Astrocyte (in vitro differentiated cells and primary cell): ENCODE data around the gene DHX16. TPM values are rescaled to one million over a fixed set of nuclear protein-coding genes. Genes with fewer than 3 reads are reported as not detected.

Source experiments
- DNase-seq: peaks from one replicate; pipeline ENCODE4 v3.0.0-alpha.2; 2010; ENCODE audit warnings: low read depth
- FAIRE-seq: peaks from 2 replicates; lab custom pipeline; 2011; peaks lifted over from hg19 to GRCh38; lab: Jason Lieb, UNC
- H2AFZ ChIP-seq: 2 replicates; pipeline ENCODE4 v1.6.0; 2012; ENCODE audit warnings: low read depth, low read length, inconsistent platforms
- H3K27ac ChIP-seq: 2 replicates; pipeline ENCODE4 v1.5.1; 2011; ENCODE audit warnings: low read depth, low read length, inconsistent platforms
- H3K27me3 ChIP-seq: 2 replicates; pipeline ENCODE4 v1.6.0; 2011; ENCODE audit warnings: low read length, inconsistent platforms; ENCODE audit not compliant: insufficient read depth
- H3K36me3 ChIP-seq: 2 replicates; pipeline ENCODE4 v1.5.1; 2011; ENCODE audit warnings: low read length, inconsistent platforms; ENCODE audit not compliant: insufficient read depth
- H3K4me1 ChIP-seq: 2 replicates; pipeline ENCODE4 v1.5.1; 2011; ENCODE audit warnings: low read length, inconsistent platforms; ENCODE audit not compliant: insufficient read depth
- H3K4me2 ChIP-seq: 2 replicates; pipeline ENCODE4 v1.6.0; 2012; ENCODE audit warnings: low read length, inconsistent platforms
- H3K4me3 ChIP-seq: 2 replicates; pipeline ENCODE4 v1.5.1; 2011; ENCODE audit warnings: low read depth, mild to moderate bottlenecking, low read length, inconsistent platforms; ENCODE audit not compliant: insufficient read depth
- H3K79me2 ChIP-seq: 2 replicates; pipeline ENCODE4 v1.6.0; 2012; ENCODE audit warnings: mild to moderate bottlenecking, low read length, inconsistent platforms; ENCODE audit not compliant: insufficient read depth
- H3K9ac ChIP-seq: 2 replicates; pipeline ENCODE4 v1.6.0; 2012; ENCODE audit warnings: mild to moderate bottlenecking, low read length, inconsistent platforms
- H3K9me3 ChIP-seq: 2 replicates; pipeline ENCODE4 v1.5.1; 2012; ENCODE audit warnings: low read depth, mild to moderate bottlenecking, low read length, inconsistent platforms; ENCODE audit not compliant: insufficient read depth
- H4K20me1 ChIP-seq: 2 replicates; pipeline ENCODE4 v1.6.0; 2012; ENCODE audit warnings: low read length, inconsistent platforms; ENCODE audit not compliant: insufficient read depth
- H3K27ac Mint-ChIP-seq: one replicate; pipeline ENCODE4 v1.8.0; 2021; ENCODE audit warnings: mild to moderate bottlenecking, mixed read lengths; ENCODE audit not compliant: unreplicated experiment
- H3K27me3 Mint-ChIP-seq: one replicate; pipeline ENCODE4 v1.8.0; 2021; ENCODE audit warnings: low read depth, mixed read lengths; ENCODE audit not compliant: unreplicated experiment
- H3K36me3 Mint-ChIP-seq: one replicate; pipeline ENCODE4 v1.8.0; 2021; ENCODE audit warnings: low read depth, mixed read lengths; ENCODE audit not compliant: unreplicated experiment
- H3K4me1 Mint-ChIP-seq: one replicate; pipeline ENCODE4 v1.8.0; 2021; ENCODE audit warnings: low read depth, mixed read lengths; ENCODE audit not compliant: unreplicated experiment
- H3K4me3 Mint-ChIP-seq: one replicate; pipeline ENCODE4 v1.8.0; 2021; ENCODE audit warnings: mild to moderate bottlenecking, moderate library complexity, mixed read lengths; ENCODE audit not compliant: unreplicated experiment
- H3K9me3 Mint-ChIP-seq: one replicate; pipeline ENCODE4 v1.8.0; 2021; ENCODE audit warnings: mild to moderate bottlenecking, mixed read lengths; ENCODE audit not compliant: unreplicated experiment
- CTCF ChIP-seq: IDR thresholded peaks from 2 replicates; pipeline ENCODE4 v1.5.1; 2011; ENCODE audit warnings: low read depth, mild to moderate bottlenecking, inconsistent platforms, low read length, moderate library complexity; ENCODE audit not compliant: insufficient read depth
- EZH2 ChIP-seq: IDR thresholded peaks from 2 replicates; pipeline ENCODE4 v1.6.1; 2012; ENCODE audit warnings: mild to moderate bottlenecking, low read length, inconsistent platforms; ENCODE audit not compliant: insufficient read depth
- total RNA-seq: library from RNA; stranded (reverse); gene quantifications from 2 replicates; pipeline ENCODE4 v1.2.1, GENCODE V29; 2021

DHX16 gene
- total RNA-seq, 1 donor from 2014 or later, result 30.0 TPM

GRCh38 chr6:30711758-30712380 is 39.1 kb upstream of the DHX16 start:
- Histone ChIP-seq H3K36me3 (peaks cover 32% of the 10 kb centered on the region), H2AFZ (no peak overlapping the region), H3K4me2 (no peak overlapping the region), H3K79me2 (peaks cover 11% of the 10 kb centered on the region), H3K27ac (no peak overlapping the region), H3K4me3 (no peak overlapping the region), H4K20me1 (no peaks in the 10 kb centered on the region), H3K9ac (no peak overlapping the region), H3K27me3 (no peaks in the 10 kb centered on the region), H3K4me1 (peaks cover 7% of the 10 kb centered on the region), H3K9me3 (no peaks in the 10 kb centered on the region)
- Mint-ChIP-seq H3K4me3 (peak overlapping the region; percentile 66), H3K27me3 (no peaks in the 10 kb centered on the region), H3K4me1 (peaks cover 5% of the 10 kb centered on the region), H3K27ac (no peak overlapping the region), H3K36me3 (peaks cover 36% of the 10 kb centered on the region), H3K9me3 (no peaks in the 10 kb centered on the region)
- TF ChIP-seq CTCF (no peak), EZH2 (no peak)
- DNase-seq (no peak), FAIRE-seq (no peak)

- H4K20me1 ChIP-seq, result no peaks in the 10 kb centered on the region
- no peak overlapping the region for H3K4me2 ChIP-seq
- H3K4me3 Mint-ChIP-seq, result no peak overlapping the region
- no peak overlapping the region for H2AFZ ChIP-seq
- FAIRE-seq (no peak), DNase-seq (no peak)
- no peak for TF ChIP-seq EZH2
- no peak for TF ChIP-seq CTCF
- no peaks in the 10 kb centered on the region for H3K4me1 ChIP-seq
- peaks cover 44% of the 10 kb centered on the region for H3K36me3 Mint-ChIP-seq
- no peaks in the 10 kb centered on the region for H3K4me1 Mint-ChIP-seq
- H3K4me3 ChIP-seq, result no peak overlapping the region
- H3K9ac ChIP-seq, result no peak overlapping the region
- no peaks in the 10 kb centered on the region for H3K27me3 ChIP-seq
- H3K79me2 ChIP-seq, result no peaks in the 10 kb centered on the region
- H3K9me3 ChIP-seq, result no peaks in the 10 kb centered on the region
- H3K36me3 ChIP-seq, result peaks cover 33% of the 10 kb centered on the region
- no peak overlapping the region for H3K27ac Mint-ChIP-seq
- no peak overlapping the region for H3K27ac ChIP-seq
- no peaks in the 10 kb centered on the region for H3K9me3 Mint-ChIP-seq
- no peaks in the 10 kb centered on the region for H3K27me3 Mint-ChIP-seq
Measured at GRCh38 chr6:30709101-30709868, 36.5 kb upstream of the DHX16 start.
